Thoracic aorta (tissue), 2 donors: Measurements from ENCODE around the gene PLXNA2. TPM values are rescaled to one million over a fixed set of nuclear protein-coding genes. Genes with fewer than 3 reads are reported as not detected.

Source experiments
- ATAC-seq: fragments of 150-250 bp; one replicate; pipeline ENCODE4 v1.8.0; 2017; ENCODE audit warnings: low read depth; ENCODE audit not compliant: insufficient number of reproducible peaks, low FRiP score
- DNase-seq: peaks from one replicate; pipeline ENCODE4 v3.0.0-alpha.2; 2020; ENCODE audit warnings: low spot score
- H3K27ac ChIP-seq, 2 donors: fragments of 200-600 bp; sonication (generic); 1 replicate in 1 of 2; 2 replicates in 1 of 2; pipeline ENCODE4 v1.5.1; 2016; ENCODE audit warnings: mild to moderate bottlenecking in 2 of 2, moderate library complexity in 2 of 2
- H3K27me3 ChIP-seq: fragments of 200-600 bp; sonication (generic); replicated peaks from 2 replicates; pipeline ENCODE4 v1.6.0; 2016; ENCODE audit warnings: mild to moderate bottlenecking; ENCODE audit not compliant: insufficient read depth
- H3K36me3 ChIP-seq: fragments of 200-600 bp; sonication (generic); one replicate; pipeline ENCODE4 v1.5.1; 2016
- H3K4me1 ChIP-seq, 2 donors: fragments of 200-600 bp; sonication (generic); 1 replicate in 1 of 2; 2 replicates in 1 of 2; pipeline versions ENCODE4 v1.5.1 to v1.6.0; 2016; ENCODE audit warnings: low read depth in 2 of 2, mild to moderate bottlenecking in 1 of 2; ENCODE audit not compliant: control insufficient read depth in 1 of 2
- H3K4me3 ChIP-seq: fragments of 200-600 bp; sonication (generic); 2 replicates; pipeline ENCODE4 v1.5.1; 2016; ENCODE audit warnings: mild to moderate bottlenecking
- H3K9me3 ChIP-seq: fragments of 200-600 bp; sonication (generic); 2 replicates; pipeline ENCODE4 v1.5.1; 2016
- CTCF ChIP-seq: fragments of 200-600 bp; sonication (generic); IDR thresholded peaks from one replicate; pipeline ENCODE4 v1.5.1; 2019; ENCODE audit warnings: antibody characterized with exemption
- total RNA-seq, 2 donors: library from RNA; depleted of rRNA; stranded (reverse); fragments of >200 nt; gene quantifications; one replicate each; pipeline versions ENCODE4 v1.1.0 to v1.2.3, GENCODE V29; 2016

Gene PLXNA2
- total RNA-seq, 2 donors from 2014 or later, result 30.2 to 62.2 TPM

DNA sequence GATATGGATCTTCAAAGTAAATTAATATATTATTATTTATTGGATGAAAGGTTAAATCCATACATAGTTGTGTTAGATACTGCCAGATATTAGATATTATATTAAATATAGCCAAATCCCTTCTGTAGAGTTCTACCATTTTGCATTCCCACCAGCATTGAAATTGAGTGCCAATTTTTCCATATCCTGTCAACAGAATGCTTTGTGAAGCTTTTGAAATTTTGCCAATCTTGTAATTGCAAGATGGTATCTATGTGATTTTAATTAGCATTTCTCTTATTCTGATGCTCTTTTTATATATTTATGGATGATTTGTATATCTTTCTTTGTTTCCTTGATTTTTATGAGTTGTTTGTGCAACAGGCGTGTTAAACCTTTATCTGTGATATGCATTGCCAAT, 266.3 kb downstream of the PLXNA2 start:
- Histone ChIP-seq H3K27ac (no peak overlapping the region), H3K4me1 (no peaks in the 10 kb centered on the region), H3K36me3 (no peaks in the 10 kb centered on the region), H3K4me3 (no peak overlapping the region), H3K27me3 (no peaks in the 10 kb centered on the region), H3K9me3 (no peaks in the 10 kb centered on the region)
- ATAC-seq (no peak), DNase-seq (no peak)
- TF ChIP-seq CTCF, result no peak

- H3K27ac ChIP-seq, result no peak overlapping the region
- no peaks in the 10 kb centered on the region for H3K4me1 ChIP-seq
- H3K9me3 ChIP-seq, result no peaks in the 10 kb centered on the region
- TF ChIP-seq CTCF, result no peak
- H3K36me3 ChIP-seq, result no peaks in the 10 kb centered on the region
- no peak overlapping the region for H3K4me3 ChIP-seq
- H3K27me3 ChIP-seq, result no peaks in the 10 kb centered on the region
- ATAC-seq, result no peak
- no peak for DNase-seq
Measured at GRCh38 chr1:207973898-207974568, 270.2 kb downstream of the PLXNA2 start.

DNA sequence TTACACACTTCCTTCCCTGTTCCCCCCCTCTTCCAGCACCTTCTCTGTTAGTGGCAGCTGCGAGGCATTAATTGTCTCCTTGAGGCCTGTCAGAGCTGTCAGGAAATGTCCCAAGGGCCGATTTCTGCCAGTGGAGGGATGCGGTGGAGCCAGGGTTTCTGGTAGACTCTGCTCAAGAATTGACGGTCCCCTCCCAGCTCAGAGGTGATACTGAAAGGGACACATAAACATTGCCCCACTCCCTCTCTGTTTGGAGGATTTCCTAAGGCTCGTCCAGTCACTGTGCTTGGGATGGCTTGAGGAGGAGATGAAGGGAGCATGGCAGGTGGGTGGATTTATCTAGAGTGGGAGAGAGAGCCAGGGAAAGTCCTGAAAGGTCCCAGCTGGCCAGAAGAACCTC, 271.8 kb downstream of the PLXNA2 start:
- ATAC-seq (no peak), DNase-seq (no peak)
- Histone ChIP-seq H3K27ac (no peak overlapping the region), H3K4me1 (no peaks in the 10 kb centered on the region), H3K36me3 (no peaks in the 10 kb centered on the region), H3K4me3 (no peak overlapping the region), H3K9me3 (no peaks in the 10 kb centered on the region), H3K27me3 (no peaks in the 10 kb centered on the region)
- no peak for TF ChIP-seq CTCF
